VCaP (cell line): ENCODE data around the gene IL17RD.
A peak's percentile ranks its signal among the peaks of the same experiment; 100 is the strongest.

Experiments
- H3K27ac ChIP-seq: fragments of 450-650 bp; 2 replicates; pipeline ENCODE4 v1.5.1; 2017
- CTCF ChIP-seq: fragments of 450-650 bp; conservative IDR thresholded peaks from 2 replicates; pipeline ENCODE4 v1.5.1; 2017; ENCODE audit warnings: mild to moderate bottlenecking, moderate library complexity

Gene IL17RD

DNA sequence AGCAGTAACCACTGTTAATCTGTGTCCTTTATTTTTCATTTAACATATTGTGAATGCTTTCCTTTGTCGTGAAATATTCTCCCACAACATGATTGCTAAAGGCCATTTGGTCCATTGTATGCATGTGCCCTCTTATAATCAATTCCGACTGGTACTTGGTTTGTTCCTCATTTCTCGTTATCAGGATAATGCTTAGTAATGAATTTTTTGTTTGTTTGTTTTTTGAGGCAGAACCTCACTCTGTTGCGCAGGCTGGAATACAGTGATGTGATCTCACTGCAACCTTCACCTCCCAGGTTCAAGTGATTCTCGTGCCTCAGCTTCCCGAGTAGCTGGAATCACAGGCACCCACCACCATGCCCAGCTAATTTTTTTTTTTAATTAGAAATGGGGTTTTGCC, 82.7 kb downstream of the IL17RD start:
- no peak overlapping the region for H3K27ac ChIP-seq
- no peak for TF ChIP-seq CTCF

DNA sequence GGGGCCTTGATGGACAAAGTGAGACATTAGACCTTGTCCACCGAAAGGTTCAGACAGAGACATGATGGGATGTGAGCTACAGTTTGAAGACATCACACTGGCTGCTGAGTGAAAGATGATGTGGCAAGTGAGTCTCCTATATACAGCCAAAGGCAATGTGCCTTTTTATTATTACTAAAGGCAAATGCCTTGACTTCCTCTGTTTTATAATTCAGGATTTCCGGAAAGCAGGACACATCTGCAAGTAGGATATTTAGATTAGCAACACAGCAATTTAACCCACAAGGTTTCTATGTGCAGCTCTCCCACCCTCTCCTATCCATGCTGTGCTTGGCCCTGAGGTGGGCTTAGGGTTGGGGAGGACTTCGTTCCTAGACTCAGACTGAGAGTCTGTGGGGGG, 84.0 kb downstream of the IL17RD start:
- no peak for TF ChIP-seq CTCF
- no peak overlapping the region for H3K27ac ChIP-seq

- peak overlapping the region; percentile 85; the same call in 1 of the 2 replicates for H3K27ac ChIP-seq
- TF ChIP-seq CTCF = no peak
Observed at GRCh38 chr3:57080171-57080570, 85.0 kb downstream of the IL17RD start.

GRCh38 chr3:57079474-57079831, 85.7 kb downstream of the IL17RD start:
- TF ChIP-seq CTCF = no peak
- peak overlapping the region; percentile 85 for H3K27ac ChIP-seq

DNA sequence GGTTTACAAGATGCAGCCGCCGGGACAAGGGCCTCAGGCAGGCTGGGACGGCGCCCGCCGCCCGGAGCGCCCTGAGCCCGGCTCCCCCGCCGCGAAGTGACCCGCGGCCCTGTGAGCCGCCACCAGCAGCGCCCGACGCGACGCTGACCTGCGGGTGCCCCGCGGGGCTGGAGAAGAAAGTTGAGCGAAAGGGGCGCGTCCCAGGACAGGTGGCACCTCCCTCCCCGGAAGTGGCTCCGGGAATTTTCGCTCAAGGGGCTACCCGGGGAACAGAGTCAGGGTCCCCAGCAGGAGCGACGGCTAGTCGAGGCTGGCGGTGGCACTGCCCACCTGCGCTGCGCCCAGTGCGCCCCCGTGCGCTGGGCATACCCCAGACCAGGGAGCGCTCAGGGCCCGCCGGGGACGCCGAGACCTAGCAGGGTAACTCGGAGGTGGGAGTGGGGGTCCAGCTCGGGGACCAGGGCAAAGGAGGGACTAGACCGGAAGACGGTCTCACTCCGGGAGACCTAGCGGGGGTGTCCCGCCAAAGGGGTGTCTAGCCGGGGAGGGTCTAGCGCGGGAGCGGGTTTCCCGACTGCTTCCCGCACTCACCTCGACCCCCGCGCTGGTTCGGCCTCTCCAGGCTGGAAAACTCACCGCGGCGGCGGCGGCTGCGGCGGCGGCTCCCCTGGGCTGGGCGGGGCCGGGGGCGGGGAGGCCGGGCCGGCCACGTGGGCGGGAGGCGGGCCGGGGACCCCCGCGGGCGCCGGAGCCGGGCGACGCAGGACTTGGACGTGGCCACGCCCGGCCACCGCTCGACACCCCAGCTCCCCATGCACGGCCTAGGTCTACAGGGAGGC, 86.3 kb downstream of the IL17RD start:
- peak overlapping the region; percentile 85 for H3K27ac ChIP-seq

GRCh38 chr3:57078344-57078634, 86.9 kb downstream of the IL17RD start:
- peak overlapping the region; percentile 85 for H3K27ac ChIP-seq
- TF ChIP-seq CTCF = no peak

More for the DNA sequence above, 86.3 kb downstream of the IL17RD start:
- peak; percentile 40 for TF ChIP-seq CTCF

GRCh38 chr3:57077630-57078343, 87.4 kb downstream of the IL17RD start:
- no peak for TF ChIP-seq CTCF
- H3K27ac ChIP-seq = peak overlapping the region; percentile 85
